Measurements from ENCODE around the gene SPEM3.

DNA sequence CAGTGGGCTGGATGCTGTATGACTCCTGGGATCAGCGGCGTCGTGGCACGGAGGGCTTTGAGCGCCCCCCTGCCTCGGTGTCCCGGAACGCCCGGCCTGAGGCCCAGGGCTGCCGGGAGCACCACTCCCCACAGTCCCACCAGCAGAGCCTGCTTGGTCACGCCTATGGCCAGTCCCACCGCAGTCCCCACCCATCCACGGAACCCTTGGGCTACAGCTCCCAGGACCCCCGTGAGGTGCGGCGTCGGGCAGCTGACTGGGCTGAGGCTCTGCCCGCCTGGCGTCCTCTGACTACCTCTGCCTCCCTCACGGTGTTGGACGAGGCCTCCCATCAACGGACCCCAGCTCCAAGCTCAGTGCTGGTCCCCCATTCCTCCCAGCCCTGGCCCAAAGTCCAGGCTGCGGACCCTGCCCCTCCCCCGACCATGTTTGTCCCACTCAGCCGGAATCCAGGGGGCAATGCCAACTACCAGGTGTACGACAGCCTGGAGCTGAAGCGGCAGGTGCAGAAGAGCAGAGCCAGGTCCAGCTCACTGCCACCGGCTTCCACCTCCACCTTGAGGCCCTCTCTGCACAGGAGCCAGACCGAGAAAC is 1.7 kb upstream of the SPEM3 start:
- TF ChIP-seq, protein P1, sequence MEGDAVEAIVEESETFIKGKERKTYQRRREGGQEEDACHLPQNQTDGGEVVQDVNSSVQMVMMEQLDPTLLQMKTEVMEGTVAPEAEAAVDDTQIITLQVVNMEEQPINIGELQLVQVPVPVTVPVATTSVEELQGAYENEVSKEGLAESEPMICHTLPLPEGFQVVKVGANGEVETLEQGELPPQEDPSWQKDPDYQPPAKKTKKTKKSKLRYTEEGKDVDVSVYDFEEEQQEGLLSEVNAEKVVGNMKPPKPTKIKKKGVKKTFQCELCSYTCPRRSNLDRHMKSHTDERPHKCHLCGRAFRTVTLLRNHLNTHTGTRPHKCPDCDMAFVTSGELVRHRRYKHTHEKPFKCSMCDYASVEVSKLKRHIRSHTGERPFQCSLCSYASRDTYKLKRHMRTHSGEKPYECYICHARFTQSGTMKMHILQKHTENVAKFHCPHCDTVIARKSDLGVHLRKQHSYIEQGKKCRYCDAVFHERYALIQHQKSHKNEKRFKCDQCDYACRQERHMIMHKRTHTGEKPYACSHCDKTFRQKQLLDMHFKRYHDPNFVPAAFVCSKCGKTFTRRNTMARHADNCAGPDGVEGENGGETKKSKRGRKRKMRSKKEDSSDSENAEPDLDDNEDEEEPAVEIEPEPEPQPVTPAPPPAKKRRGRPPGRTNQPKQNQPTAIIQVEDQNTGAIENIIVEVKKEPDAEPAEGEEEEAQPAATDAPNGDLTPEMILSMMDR (conservative IDR thresholded peaks at IDR 0.05; ENCODE audit: low read depth, low read length) = no peak
- no peak for TF ChIP-seq CEBPB (IDR thresholded peaks at IDR 0.05; ENCODE audit: low read depth, low read length)
- no peak for TF ChIP-seq RFX5 (IDR thresholded peaks at IDR 0.05; ENCODE audit: low read depth, low read length)
- TF ChIP-seq MAFK (IDR thresholded peaks at IDR 0.05; ENCODE audit: low read depth, low read length) = no peak
- no peak for TF ChIP-seq POLR2A (IDR thresholded peaks at IDR 0.05; ENCODE audit: low read depth, low read length)
- no peak for TF ChIP-seq CHD1 (IDR thresholded peaks at IDR 0.05; ENCODE audit: low read depth, low read length)
- no peak for TF ChIP-seq FOS (IDR thresholded peaks at IDR 0.05; ENCODE audit: low read depth, low read length)
- TF ChIP-seq, protein P2, sequence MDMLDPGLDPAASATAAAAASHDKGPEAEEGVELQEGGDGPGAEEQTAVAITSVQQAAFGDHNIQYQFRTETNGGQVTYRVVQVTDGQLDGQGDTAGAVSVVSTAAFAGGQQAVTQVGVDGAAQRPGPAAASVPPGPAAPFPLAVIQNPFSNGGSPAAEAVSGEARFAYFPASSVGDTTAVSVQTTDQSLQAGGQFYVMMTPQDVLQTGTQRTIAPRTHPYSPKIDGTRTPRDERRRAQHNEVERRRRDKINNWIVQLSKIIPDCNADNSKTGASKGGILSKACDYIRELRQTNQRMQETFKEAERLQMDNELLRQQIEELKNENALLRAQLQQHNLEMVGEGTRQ (IDR thresholded peaks at IDR 0.05; ENCODE audit: low read depth, low read length) = no peak
- TF ChIP-seq RCOR1 (IDR thresholded peaks at IDR 0.05; ENCODE audit: insufficient replicate concordance, low read length) = no peak
- TF ChIP-seq MXI1 (IDR thresholded peaks at IDR 0.05; ENCODE audit: borderline replicate concordance, low read depth, low read length) = no peak
- no peak for TF ChIP-seq BHLHE40 (IDR thresholded peaks at IDR 0.05; ENCODE audit: low read depth, low read length)
- TF ChIP-seq RAD21 (IDR thresholded peaks at IDR 0.05; ENCODE audit: low read length) = no peak
- TF ChIP-seq, protein P3, sequence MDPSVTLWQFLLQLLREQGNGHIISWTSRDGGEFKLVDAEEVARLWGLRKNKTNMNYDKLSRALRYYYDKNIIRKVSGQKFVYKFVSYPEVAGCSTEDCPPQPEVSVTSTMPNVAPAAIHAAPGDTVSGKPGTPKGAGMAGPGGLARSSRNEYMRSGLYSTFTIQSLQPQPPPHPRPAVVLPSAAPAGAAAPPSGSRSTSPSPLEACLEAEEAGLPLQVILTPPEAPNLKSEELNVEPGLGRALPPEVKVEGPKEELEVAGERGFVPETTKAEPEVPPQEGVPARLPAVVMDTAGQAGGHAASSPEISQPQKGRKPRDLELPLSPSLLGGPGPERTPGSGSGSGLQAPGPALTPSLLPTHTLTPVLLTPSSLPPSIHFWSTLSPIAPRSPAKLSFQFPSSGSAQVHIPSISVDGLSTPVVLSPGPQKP (IDR thresholded peaks at IDR 0.05; ENCODE audit: borderline replicate concordance, low read depth, low read length) = no peak
